ENCODE measurements around the gene PLIN4.
"Not testable (repeated sequence)": the region's sequence is repeated elsewhere in the genome, so short reads cannot be mapped to it uniquely, and the experiment has no call there.

Gene PLIN4

GRCh38 chr19:4518345-4519171, at the start of gene PLIN4:
TSS of gene PLIN4 (minus strand) at chr19:4518486. CDS start at chr19:4518272, 214 bp downstream.
- peak within 1 kb of the TSS; percentile 25 for H3K4me3 ChIP-seq
- H3K27ac ChIP-seq, result peak within 1 kb of the TSS in 1 of 2 donors; percentile 11
- DNase-seq (ENCODE audit: low spot score), result no peak
- no peak for TF ChIP-seq CTCF (IDR thresholded peaks at IDR 0.05)

GRCh38 chr19:4567584-4568071, 49.3 kb upstream of the PLIN4 start:
- Histone ChIP-seq H3K4me3 (no peak overlapping the region), H3K27ac (no peak overlapping the region)
- peak; percentile 22 for TF ChIP-seq CTCF (IDR thresholded peaks at IDR 0.05)
- no peak for DNase-seq (ENCODE audit: low spot score)

- no peak for TF ChIP-seq CTCF (IDR thresholded peaks at IDR 0.05)
- H3K27ac ChIP-seq, result no peak overlapping the region
Measured at GRCh38 chr19:4566402-4567051, 48.2 kb upstream of the PLIN4 start.

GRCh38 chr19:4563562-4563961, 45.3 kb upstream of the PLIN4 start:
- H3K4me3 ChIP-seq; H3K27ac ChIP-seq; DNase-seq (ENCODE audit: low spot score): not testable (repeated sequence)

More at GRCh38 chr19:4566402-4567051, 48.2 kb upstream of the PLIN4 start:
- DNase-seq (ENCODE audit: low spot score), result no peak
- H3K4me3 ChIP-seq, result no peak overlapping the region

- not testable (repeated sequence) for H3K27ac ChIP-seq
Measured at GRCh38 chr19:4562085-4562484, 43.8 kb upstream of the PLIN4 start.

GRCh38 chr19:4559569-4559968, 41.3 kb upstream of the PLIN4 start, which contains the start of gene SEMA6B:
TSS of gene SEMA6B (minus strand) at chr19:4559684. CDS start at chr19:4558457, 1,227 bp downstream.
- TF ChIP-seq CTCF (IDR thresholded peaks at IDR 0.05), result no peak
- peak within 1 kb of the TSS; percentile 65 for H3K4me3 ChIP-seq
- no peak for DNase-seq (ENCODE audit: low spot score)
- peak within 1 kb of the TSS in 1 of 2 donors; percentile 70 for H3K27ac ChIP-seq

More at GRCh38 chr19:4562085-4562484, 43.8 kb upstream of the PLIN4 start:
- not testable (repeated sequence) for DNase-seq (ENCODE audit: low spot score); H3K4me3 ChIP-seq

GRCh38 chr19:4557971-4558941, 40.0 kb upstream of the PLIN4 start:
- peak; percentile 99 for TF ChIP-seq CTCF (IDR thresholded peaks at IDR 0.05)
- no peak for DNase-seq (ENCODE audit: low spot score)
- no peak overlapping the region for H3K27ac ChIP-seq
- peak overlapping the region; percentile 65 for H3K4me3 ChIP-seq

Data from coronary artery (tissue), 2 donors.